HG03280 (cell line): ENCODE measurements around the gene RAP1B.

ENCODE experiments used
- ATAC-seq: cut with Tn5 transposase; IDR thresholded peaks from one replicate; pipeline ENCODE4 v1.9.1; 2021; ENCODE audit warnings: mild to moderate bottlenecking, moderate library complexity; ENCODE audit not compliant: unreplicated experiment

The RAP1B gene

DNA sequence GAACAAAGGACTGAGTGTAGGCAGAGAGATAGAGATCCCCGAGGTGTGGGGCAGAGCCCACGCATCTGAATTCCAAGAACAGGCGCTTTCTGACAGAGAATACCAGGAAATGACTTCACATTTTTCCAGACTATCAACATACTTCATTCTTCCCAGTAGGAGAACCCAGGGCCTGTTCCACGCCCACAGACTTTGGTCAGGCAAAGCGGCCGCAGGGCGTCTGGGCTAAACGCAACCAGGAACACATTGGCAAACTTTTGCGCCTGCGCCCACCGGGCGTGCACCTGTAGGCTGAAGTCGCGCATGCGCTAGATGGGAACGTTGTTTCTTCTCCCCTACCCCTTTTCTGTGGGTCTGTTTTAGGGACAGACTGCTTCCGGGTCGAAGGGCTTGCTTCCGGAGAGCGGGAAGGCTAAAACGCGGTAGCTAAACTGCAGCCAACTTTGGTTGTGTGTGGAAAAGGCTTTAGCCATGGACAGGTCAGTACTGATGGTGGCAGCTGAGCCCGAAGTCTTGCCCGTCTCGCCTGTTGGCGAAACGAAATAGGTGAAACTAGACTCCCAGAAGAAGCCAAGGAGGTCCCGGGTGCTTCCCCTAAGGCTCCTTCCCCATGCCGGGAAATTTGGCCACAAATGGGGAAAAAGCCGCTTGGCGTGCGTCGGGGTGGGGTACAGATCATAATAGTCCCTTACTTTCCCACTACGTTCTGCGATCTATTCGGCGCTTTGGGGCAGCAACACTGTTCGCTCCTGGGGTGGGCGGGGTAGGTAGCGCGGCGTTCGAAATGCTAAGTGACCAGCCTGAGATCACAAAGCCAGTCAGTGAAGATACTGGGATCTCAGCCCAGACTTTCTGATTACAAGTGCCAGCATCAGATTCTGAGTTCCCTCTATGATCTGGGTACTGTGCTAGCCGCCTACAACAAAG, 76.2 kb downstream of the RAP1B start, which contains the start of gene NUP107:
TSS of gene NUP107 (plus strand) at position 384 of the 927 bp plus-strand sequence. CDS start at position 472, 88 bp downstream.
- ATAC-seq = peak; percentile 97

GRCh38 chr12:68695454-68695853, 84.8 kb downstream of the RAP1B start:
- no peak for ATAC-seq

DNA sequence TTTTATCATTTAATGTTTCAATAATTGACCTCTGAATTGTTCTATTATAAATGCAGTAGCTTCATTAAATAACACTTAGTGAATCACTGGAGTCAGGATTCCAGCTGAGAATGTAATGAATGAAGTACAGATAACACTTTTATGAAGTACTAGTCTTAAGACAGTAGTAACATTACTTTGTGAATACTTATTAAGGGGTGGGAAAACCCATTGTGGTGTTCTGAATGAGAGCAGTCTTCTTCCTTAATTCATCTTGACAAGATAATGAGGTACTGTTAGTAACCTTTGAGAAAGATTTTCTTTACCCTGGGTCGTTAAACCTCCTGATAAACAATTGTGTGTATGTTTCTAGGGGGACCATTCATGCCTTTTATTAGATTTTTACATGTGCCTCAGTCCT, 88.8 kb downstream of the RAP1B start:
- ATAC-seq = no peak
